Dermis blood vessel endothelial cell (primary cell): ENCODE data around the gene STRIP2. TPM values are rescaled to one million over a fixed set of nuclear protein-coding genes. Genes with fewer than 3 reads are reported as not detected.
A peak's percentile ranks its signal among the peaks of the same experiment; 100 is the strongest.
"Not testable (repeated sequence)": the region's sequence is repeated elsewhere in the genome, so short reads cannot be mapped to it uniquely, and the experiment has no call there.

Experiments
- DNase-seq: peaks from one replicate; pipeline ENCODE4 v3.0.0; 2010
- total RNA-seq: library from RNA; depleted of rRNA; stranded (reverse); fragments of >200 nt; gene quantifications from 2 replicates; pipeline ENCODE4 v1.2.3, GENCODE V29; 2014

Gene STRIP2, protein sequence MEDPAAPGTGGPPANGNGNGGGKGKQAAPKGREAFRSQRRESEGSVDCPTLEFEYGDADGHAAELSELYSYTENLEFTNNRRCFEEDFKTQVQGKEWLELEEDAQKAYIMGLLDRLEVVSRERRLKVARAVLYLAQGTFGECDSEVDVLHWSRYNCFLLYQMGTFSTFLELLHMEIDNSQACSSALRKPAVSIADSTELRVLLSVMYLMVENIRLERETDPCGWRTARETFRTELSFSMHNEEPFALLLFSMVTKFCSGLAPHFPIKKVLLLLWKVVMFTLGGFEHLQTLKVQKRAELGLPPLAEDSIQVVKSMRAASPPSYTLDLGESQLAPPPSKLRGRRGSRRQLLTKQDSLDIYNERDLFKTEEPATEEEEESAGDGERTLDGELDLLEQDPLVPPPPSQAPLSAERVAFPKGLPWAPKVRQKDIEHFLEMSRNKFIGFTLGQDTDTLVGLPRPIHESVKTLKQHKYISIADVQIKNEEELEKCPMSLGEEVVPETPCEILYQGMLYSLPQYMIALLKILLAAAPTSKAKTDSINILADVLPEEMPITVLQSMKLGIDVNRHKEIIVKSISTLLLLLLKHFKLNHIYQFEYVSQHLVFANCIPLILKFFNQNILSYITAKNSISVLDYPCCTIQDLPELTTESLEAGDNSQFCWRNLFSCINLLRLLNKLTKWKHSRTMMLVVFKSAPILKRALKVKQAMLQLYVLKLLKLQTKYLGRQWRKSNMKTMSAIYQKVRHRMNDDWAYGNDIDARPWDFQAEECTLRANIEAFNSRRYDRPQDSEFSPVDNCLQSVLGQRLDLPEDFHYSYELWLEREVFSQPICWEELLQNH
- total RNA-seq, result 2.7 and 6.1 TPM in 2 replicates

GRCh38 chr7:129433847-129434674 lies at the start of gene STRIP2:
STRIP2 (plus strand) TSS chr7:129434432; CDS start chr7:129434473, 41 bp downstream.
- peak; percentile 91 for DNase-seq

- DNase-seq, result no peak
Observed at GRCh38 chr7:129385116-129385515, 49.1 kb upstream of the STRIP2 start.

DNA sequence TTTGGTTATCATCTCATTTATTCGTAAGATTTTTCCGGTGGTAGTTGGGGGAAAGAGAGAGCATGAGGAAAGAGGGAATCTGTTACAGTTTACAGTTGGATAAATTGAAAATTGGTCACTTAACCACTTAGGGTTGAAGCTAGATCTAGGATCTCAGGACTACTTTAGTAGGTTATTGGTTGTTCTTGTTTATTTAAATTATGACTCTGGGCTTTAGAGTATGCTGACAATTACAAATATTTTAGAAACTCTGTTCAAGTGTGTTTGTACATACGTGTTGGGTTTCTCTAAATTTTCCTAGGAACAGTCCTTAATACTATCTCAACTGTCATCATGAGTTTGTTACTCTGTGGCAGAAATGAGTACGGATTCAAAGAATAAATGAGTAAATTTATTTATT lies 48.6 kb upstream of the STRIP2 start:
- no peak for DNase-seq

- no peak for DNase-seq
Observed at GRCh38 chr7:129386506-129386905, 47.7 kb upstream of the STRIP2 start.

DNA sequence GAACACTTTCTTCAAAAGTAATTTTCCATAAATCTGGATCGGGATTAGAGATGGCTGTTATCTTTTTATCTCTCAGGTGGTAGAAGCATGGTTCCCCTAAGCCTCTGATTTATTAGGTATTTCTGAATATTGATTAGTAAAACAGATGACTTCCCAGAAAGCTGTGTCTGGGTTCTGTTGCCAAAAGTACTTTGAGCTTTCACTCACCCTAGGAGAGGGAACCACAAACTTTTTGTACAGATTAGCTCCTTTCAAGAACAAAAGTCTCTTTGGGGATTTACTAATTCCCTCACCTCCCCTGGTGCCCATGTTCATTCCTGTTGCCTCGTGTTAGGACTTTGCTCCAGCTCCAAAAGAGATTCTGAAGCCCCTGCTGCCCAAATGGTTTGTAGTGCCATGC lies 46.7 kb upstream of the STRIP2 start:
- no peak for DNase-seq

- DNase-seq, result no peak
Observed at GRCh38 chr7:129388333-129389098, 45.7 kb upstream of the STRIP2 start.

DNA sequence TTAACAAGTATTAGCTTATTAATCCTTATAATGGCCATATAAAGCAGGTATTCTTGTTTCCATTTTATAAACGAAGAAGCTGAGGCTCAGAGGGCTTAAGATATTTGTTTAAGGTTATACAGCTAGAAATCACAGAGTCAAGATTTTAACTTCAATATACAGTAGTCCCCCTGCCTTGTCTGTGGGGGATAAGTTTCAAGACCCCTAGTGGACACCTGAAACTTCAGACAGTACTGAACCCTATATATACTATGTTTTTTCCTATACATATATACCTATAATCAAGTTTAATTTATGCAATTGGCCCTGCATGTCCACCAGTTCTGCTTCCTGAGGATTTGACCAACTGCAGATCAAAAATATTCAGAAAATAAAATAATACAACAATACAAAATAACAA lies 44.4 kb upstream of the STRIP2 start:
- no peak for DNase-seq

DNA sequence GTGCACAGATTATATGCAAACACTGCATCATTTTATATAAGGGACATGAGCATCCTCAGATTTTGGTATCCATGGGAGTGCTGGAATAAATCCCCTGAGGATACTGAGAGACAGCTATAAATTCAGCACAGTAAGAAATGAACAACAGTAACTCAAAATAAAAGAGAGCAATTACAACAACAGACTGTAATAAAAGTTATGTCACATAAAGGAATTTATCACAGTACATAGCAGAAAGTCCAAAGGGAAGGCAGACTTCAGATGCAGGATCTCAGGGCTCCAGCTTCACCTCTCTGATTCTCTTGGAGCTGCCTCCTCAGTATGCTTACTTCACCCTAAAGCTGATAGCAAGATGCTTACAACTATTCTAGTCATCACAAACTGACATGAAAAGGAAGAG lies 43.9 kb upstream of the STRIP2 start:
- DNase-seq, result no peak

DNA sequence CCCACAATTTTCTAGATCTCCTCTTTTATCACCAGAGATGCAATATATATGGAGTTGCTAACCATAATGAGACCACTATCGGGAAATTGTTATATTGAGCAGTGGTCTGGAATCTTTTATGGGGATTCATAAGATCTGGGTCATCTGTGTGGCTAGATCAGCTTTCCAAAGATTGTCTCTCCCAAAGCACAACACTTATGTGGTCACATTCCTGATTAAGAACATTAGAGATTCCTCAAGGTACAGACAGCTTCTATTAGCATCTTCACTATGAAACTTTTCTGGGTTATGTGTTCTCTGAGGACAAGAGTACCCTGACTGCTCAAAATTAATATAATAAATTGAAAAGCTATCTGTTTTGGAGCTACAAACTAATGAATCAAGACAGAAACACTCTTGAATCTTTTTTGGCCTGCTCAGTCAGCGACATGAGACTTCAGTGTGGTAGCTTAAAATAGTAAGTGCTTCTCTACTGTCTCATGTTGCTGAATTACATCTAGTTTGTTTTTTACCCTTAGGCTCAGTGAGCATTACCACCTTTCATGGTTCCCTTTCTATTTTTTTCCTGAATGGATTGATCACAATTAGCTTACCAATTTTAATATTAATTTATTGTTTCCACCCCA lies 42.6 kb upstream of the STRIP2 start:
- no peak for DNase-seq

- no peak for DNase-seq
Observed at GRCh38 chr7:129393255-129393654, 41.0 kb upstream of the STRIP2 start.

DNA sequence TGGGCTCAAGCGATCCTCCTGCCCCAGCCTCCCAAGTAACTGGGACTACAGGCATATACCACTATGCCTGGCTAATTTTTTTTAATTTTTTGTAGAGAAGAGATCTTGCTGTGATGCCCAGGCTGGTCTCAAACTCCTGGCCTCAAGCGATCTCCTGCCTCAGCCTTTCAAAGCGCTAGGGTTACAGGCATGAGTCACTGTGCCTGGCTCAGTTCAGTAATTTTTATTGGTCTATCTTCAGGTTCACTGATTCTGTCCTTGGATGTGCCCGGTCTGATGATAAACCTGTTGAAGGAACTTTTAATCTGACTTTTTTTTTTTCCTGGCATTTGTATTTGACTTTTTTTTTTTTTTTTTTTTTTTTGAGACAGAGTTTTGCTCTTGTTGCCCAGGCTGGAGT lies 40.1 kb upstream of the STRIP2 start:
- DNase-seq, result no peak

DNA sequence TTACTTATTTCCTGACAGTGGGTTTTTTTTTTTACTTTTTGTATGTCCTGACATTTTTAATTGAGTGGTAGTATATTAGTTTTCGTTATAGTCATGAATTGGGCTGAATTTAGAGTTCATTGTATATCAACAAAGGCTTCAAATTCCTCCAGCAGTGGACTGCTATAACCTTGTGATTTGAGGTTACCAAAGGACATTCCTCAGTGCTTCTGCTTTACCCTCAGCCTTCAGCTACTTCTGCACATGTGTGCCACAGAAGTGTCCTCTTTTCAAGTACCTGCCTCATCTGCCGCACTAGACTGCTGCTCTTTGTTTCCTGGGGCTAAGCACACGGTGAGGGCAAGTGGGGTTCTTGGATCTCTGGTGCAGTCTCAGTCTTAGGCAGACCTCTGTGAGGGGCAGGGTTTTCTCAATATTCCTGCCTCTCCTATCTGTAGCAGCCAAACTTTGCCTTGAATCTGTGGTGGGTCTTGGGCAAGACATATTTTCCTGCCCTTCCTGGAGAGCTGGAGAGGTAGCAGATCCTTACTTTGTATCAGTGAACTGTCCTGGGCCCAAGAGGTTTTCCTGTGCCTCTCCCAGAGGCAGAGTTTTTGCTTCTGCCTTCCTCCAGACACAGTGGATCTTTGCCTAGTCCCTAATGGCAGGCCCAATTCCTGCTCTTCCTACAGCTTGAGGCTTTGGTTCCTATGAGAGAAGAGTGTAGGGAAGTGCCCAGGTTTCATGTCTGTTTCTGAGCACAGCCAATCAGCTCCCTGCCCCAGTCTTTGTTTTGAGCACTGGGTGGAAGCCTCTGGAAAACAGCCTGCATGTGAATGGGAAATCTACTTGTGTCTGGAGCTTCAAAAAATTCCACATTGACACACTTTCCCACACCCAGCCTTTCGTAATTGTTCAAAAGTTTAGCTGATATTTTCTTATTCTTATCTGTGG lies 39.0 kb upstream of the STRIP2 start:
- DNase-seq, result no peak

DNA sequence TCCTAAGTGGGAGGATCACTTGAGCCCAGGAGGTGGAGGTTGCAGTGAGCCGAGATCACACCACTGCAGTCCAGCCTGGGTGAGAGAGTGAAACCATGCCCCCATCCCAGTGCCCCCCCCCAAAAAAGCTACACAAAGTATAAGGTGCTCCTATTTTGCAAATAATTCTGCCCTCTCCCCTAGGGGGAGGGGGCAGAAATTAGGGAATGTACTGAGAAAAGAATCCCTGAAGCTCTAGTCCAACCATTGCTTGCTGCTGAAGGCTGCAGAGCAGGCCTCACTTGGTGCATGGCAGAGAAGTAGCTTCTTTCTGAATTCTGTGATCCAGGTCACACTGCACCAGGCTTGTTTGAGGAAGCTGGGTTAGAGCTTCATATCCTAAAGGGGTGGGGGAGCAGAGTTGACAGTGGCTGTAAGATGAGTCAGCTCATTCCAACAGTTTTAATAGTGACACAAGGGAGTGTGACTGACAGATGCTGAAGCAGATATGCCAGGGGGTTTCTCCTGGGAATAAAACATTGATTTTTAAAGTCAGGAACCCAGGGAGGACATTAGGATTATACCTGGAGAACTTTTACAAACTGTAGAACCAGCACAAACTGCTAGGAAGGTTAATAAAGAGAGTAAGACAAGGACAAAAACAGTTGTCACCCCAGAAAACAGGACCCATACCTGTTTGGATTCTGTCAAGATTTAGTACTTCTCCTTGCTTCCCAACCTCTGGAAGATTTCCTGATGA lies 32.8 kb upstream of the STRIP2 start:
- peak; percentile 47 for DNase-seq

GRCh38 chr7:129401967-129402860 lies 32.0 kb upstream of the STRIP2 start:
- DNase-seq, result peak; percentile 9

DNA sequence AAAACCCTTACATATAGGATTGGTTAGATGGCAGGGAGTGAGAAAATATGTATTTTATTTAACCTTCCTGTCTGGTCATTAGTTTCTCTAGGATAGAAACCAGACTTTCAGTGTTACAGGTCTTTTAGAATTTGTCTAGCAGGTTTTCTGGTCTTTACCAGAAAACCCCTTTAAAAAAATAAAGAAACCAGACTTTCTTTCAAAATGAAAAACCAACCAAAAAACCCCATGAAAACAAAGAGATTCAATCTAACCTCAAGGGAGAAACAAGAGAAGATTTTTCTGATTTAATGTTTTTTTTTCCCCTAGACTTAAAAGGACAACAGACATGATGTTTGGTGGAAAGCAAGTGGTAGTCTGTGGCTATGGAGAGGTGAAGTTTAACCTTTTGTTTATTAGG lies 28.7 kb upstream of the STRIP2 start:
- DNase-seq, result no peak

DNA sequence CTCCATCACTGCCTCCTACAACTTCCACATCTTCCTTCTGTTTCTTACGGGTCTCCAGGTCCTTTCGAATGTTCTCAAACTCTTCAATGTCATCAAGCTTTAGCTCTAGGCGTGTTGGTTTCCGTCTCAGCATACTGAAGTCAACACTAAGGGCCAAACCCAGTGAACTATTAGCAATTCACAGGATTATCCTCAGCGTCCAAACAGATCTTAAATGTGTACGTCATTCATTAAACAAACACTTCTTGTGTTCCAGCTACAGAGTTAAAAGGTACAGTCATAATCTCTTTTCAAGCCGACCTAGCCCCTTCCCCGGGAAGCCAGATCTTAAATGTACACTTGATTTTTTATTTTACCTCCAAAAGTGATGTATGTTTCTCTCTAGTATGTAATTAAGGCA lies 24.0 kb upstream of the STRIP2 start:
- DNase-seq, result not testable (repeated sequence)

DNA sequence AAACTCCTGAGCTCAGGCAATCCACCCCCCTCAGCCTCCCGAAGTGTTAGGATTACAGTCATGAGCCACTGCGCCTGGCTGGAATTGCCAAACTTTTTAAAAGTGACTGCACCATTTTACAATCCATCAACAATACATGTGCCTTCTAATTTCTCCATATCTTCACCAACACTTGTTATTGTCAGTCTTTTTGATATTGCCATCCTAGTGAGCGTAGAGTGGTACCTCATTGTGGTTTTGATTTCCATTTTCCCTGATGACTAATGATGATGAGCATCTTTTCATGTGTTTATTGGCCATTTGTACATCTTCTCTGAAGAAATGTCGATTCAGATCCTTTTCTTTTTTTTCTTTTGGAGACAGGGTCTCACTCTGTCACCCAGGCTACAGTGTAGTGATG lies 21.7 kb upstream of the STRIP2 start:
- DNase-seq, result no peak

DNA sequence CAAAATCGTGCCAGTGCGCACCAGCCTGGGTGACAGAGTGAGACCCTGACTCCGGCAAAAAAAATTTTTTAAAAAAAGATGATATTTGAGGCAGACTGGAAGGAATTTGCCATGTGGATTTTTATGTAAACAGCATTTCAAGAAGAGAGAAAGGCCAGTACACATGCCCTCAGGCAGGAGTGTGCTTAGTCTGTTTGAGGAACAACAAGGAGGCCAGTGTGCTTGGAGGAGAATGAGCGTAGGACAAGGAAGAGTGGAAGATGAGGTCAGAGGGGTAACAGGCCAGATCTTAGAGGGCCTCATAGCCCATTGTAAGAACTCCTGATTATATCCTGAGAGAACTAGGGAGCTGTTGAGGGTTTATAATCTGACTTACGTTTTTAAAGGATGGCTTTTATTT lies 17.2 kb upstream of the STRIP2 start:
- no peak for DNase-seq
